GM23338 (cell line): ENCODE measurements around the gene TTC13. TPM values are rescaled to one million over a fixed set of nuclear protein-coding genes. Genes with fewer than 3 reads are reported as not detected.

Experiments used
- ATAC-seq: fragments of 200-7000 bp; cut with Tn5 transposase; 3 replicates; pipeline ENCODE4 v1.9.1; 2020
- DNase-seq: peaks from one replicate; pipeline ENCODE4 v3.0.0-alpha.2; 2015; ENCODE audit warnings: low spot score
- H2AFZ ChIP-seq: fragments of 200-600 bp; sonication (generic); 2 replicates; pipeline ENCODE4 v1.8.0; 2016; ENCODE audit warnings: antibody characterized with exemption, mild to moderate bottlenecking, moderate library complexity
- H3F3A ChIP-seq: fragments of 200-600 bp; sonication (generic); replicated peaks from 2 replicates; pipeline ENCODE4 v1.8.0; 2017; ENCODE audit warnings: antibody characterized with exemption, mixed run types, low read depth
- H3K27ac ChIP-seq: fragments of 200-600 bp; sonication (generic); 2 replicates; pipeline ENCODE4 v1.6.1; 2016; ENCODE audit warnings: low read depth
- H3K27me3 ChIP-seq: fragments of 200-600 bp; sonication (generic); 2 replicates; pipeline ENCODE4 v1.8.0; 2016; ENCODE audit warnings: mild to moderate bottlenecking, mixed run types, moderate library complexity; ENCODE audit not compliant: insufficient read depth
- H3K36me3 ChIP-seq: fragments of 200-600 bp; sonication (generic); 2 replicates; pipeline ENCODE4 v1.8.0; 2016; ENCODE audit warnings: mild to moderate bottlenecking; ENCODE audit not compliant: insufficient read depth
- H3K4me1 ChIP-seq: fragments of 200-600 bp; sonication (generic); 2 replicates; pipeline ENCODE4 v1.8.0; 2016; ENCODE audit warnings: mild to moderate bottlenecking, moderate library complexity; ENCODE audit not compliant: insufficient read depth
- H3K4me2 ChIP-seq: fragments of 200-600 bp; sonication (generic); 2 replicates; pipeline ENCODE4 v1.7.1; 2017; ENCODE audit warnings: mixed run types
- H3K4me3 ChIP-seq: fragments of 200-600 bp; sonication (generic); 2 replicates; pipeline ENCODE4 v1.6.1; 2016; ENCODE audit warnings: mixed run types
- H3K79me2 ChIP-seq: fragments of 200-600 bp; sonication (generic); replicated peaks from 2 replicates; pipeline ENCODE4 v1.8.0; 2017; ENCODE audit warnings: mild to moderate bottlenecking; ENCODE audit not compliant: insufficient read depth
- H3K9me2 ChIP-seq: fragments of 200-600 bp; sonication (generic); 2 replicates; pipeline ENCODE4 v1.8.0; 2017; ENCODE audit not compliant: insufficient read depth
- H4K20me1 ChIP-seq: fragments of 200-600 bp; sonication (generic); replicated peaks from 2 replicates; pipeline ENCODE4 v1.8.0; 2017; ENCODE audit warnings: mild to moderate bottlenecking; ENCODE audit not compliant: insufficient read depth
- H3K27ac Mint-ChIP-seq: 2 replicates; pipeline ENCODE4 v1.8.0; 2020; ENCODE audit warnings: inconsistent platforms, mild to moderate bottlenecking, moderate library complexity, mixed read lengths
- H3K27me3 Mint-ChIP-seq: 3 replicates; pipeline ENCODE4 v1.8.0; 2022; ENCODE audit warnings: low read depth, mild to moderate bottlenecking, moderate library complexity, mixed read lengths, inconsistent platforms; ENCODE audit not compliant: insufficient read depth, poor library complexity
- H3K36me3 Mint-ChIP-seq: 3 replicates; pipeline ENCODE4 v1.8.0; 2021; ENCODE audit warnings: low read depth, mild to moderate bottlenecking, inconsistent platforms, moderate library complexity, mixed read lengths
- H3K4me1 Mint-ChIP-seq: 3 replicates; pipeline ENCODE4 v1.8.0; 2020; ENCODE audit warnings: mild to moderate bottlenecking, inconsistent platforms, mixed read lengths
- H3K4me3 Mint-ChIP-seq: 3 replicates; pipeline ENCODE4 v1.8.0; 2021; ENCODE audit warnings: moderate library complexity, mild to moderate bottlenecking, inconsistent platforms, mixed read lengths
- H3K9me3 Mint-ChIP-seq: 3 replicates; pipeline ENCODE4 v1.8.0; 2020; ENCODE audit warnings: moderate library complexity, mild to moderate bottlenecking, inconsistent platforms, mixed read lengths
- CTCF ChIP-seq, 2 experiments: fragments of 200-600 bp in 1 of 2; sonication (generic) in 1 of 2; conservative IDR thresholded peaks; 2 replicates each; pipeline versions ENCODE4 v1.5.1 to v1.6.1; 2016 to 2017; ENCODE audit warnings: antibody characterized with exemption in 2 of 2, low read depth in 2 of 2, mild to moderate bottlenecking in 2 of 2, moderate library complexity in 1 of 2
- STAT1 ChIP-seq: IDR thresholded peaks from one replicate; pipeline ENCODE4 v1.6.1; 2016; ENCODE audit warnings: antibody characterized with exemption; ENCODE audit not compliant: unreplicated experiment
- ZNF331 ChIP-seq: fragments of 250-450 bp; sonication (Bioruptor Pico); IDR thresholded peaks from 2 replicates; pipeline ENCODE4 v1.5.0; 2020; ENCODE audit warnings: low read depth, mild to moderate bottlenecking, moderate library complexity
- polyA plus RNA-seq: library from polyadenylated mRNA; unstranded; fragments of >200 nt; fragmentation: Nextera tagmentation; extraction: Ambion mirVana; gene quantifications from 2 replicates; pipeline ENCODE4 v1.2.1, GENCODE V29; 2016
- total RNA-seq: library from RNA; depleted of rRNA; stranded (reverse); fragments of >200 nt; shearing (Covaris generic); gene quantifications from 2 replicates; pipeline ENCODE4 v1.2.3, GENCODE V29; 2014
- TF ChIP-seq, protein P1 (sequence below): IDR thresholded peaks from one replicate; pipeline ENCODE4 v1.6.1; 2018; ENCODE audit warnings: antibody characterized with exemption; ENCODE audit not compliant: unreplicated experiment

TTC13 gene
- total and polyA plus RNA-seq, 2 experiments from 2014 or later = 3.8 to 9.4 TPM

DNA sequence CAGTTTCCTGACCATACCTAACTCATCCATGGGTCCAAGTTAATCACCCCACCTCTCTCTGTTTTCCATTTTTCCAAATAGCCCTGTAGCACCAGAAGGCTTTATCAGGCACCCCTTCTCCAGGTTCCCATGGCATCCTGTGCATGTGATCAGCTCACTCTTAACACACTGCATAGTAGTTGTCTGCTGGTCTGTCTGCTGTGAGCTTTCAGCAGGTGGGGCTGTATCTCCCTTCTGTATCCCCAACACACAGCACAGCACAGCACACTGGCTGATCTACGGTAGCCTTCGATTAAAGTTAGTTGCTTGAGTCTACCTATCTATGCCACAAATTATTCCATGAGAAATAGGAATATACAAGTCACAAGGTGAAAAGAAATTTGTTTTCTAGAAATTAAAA lies 56.0 kb downstream of the TTC13 start:
- peak; percentile 48 for ATAC-seq
- H3K4me3 ChIP-seq = no peak overlapping the region
- H3K27ac Mint-ChIP-seq = no peak overlapping the region

GRCh38 chr1:230919207-230919606 lies 59.5 kb downstream of the TTC13 start:
- no peaks in the 10 kb centered on the region for H3K27me3 Mint-ChIP-seq
- H3K27ac Mint-ChIP-seq = no peak overlapping the region
- no peaks in the 10 kb centered on the region for H4K20me1 ChIP-seq
- H3K27me3 ChIP-seq = no peaks in the 10 kb centered on the region
- no peak overlapping the region for H3K4me2 ChIP-seq
- no peaks in the 10 kb centered on the region for H3K4me1 Mint-ChIP-seq
- H3K4me1 ChIP-seq = no peaks in the 10 kb centered on the region
- H3K4me3 Mint-ChIP-seq = no peak overlapping the region
- TF ChIP-seq STAT1 (no peak), CTCF (conservative IDR thresholded peaks at IDR 0.05; ENCODE audit: low read depth in 2 of 2) (no peak), ZNF331 (CRISPR knock-in tag) (no peak)
- no peak overlapping the region for H3K27ac ChIP-seq
- H2AFZ ChIP-seq = no peak overlapping the region
- H3K36me3 Mint-ChIP-seq = no peaks in the 10 kb centered on the region
- H3K9me3 Mint-ChIP-seq = no peaks in the 10 kb centered on the region
- no peak overlapping the region for H3K4me3 ChIP-seq
- DNase-seq (no peak), ATAC-seq (no peak)
- H3K36me3 ChIP-seq = no peaks in the 10 kb centered on the region
- no peaks in the 10 kb centered on the region for H3F3A ChIP-seq
- no peaks in the 10 kb centered on the region for H3K9me2 ChIP-seq
- H3K79me2 ChIP-seq = no peaks in the 10 kb centered on the region

More for the DNA sequence above, 56.0 kb downstream of the TTC13 start:
- H3K9me3 Mint-ChIP-seq = no peaks in the 10 kb centered on the region
- no peak for DNase-seq
- H3K4me1 Mint-ChIP-seq = no peaks in the 10 kb centered on the region
- no peak overlapping the region for H3K4me3 Mint-ChIP-seq
- Histone ChIP-seq H4K20me1 (no peaks in the 10 kb centered on the region), H3K4me2 (no peak overlapping the region), H3K4me1 (no peaks in the 10 kb centered on the region), H3K79me2 (no peaks in the 10 kb centered on the region), H3K27ac (no peak overlapping the region), H3K9me2 (no peaks in the 10 kb centered on the region), H3F3A (no peaks in the 10 kb centered on the region), H3K36me3 (no peaks in the 10 kb centered on the region), H2AFZ (no peak overlapping the region), H3K27me3 (no peaks in the 10 kb centered on the region)
- peaks cover 3% of the 10 kb centered on the region; the same call in 1 of the 3 replicates for H3K36me3 Mint-ChIP-seq
- H3K27me3 Mint-ChIP-seq = no peaks in the 10 kb centered on the region
- TF ChIP-seq, protein P1, sequence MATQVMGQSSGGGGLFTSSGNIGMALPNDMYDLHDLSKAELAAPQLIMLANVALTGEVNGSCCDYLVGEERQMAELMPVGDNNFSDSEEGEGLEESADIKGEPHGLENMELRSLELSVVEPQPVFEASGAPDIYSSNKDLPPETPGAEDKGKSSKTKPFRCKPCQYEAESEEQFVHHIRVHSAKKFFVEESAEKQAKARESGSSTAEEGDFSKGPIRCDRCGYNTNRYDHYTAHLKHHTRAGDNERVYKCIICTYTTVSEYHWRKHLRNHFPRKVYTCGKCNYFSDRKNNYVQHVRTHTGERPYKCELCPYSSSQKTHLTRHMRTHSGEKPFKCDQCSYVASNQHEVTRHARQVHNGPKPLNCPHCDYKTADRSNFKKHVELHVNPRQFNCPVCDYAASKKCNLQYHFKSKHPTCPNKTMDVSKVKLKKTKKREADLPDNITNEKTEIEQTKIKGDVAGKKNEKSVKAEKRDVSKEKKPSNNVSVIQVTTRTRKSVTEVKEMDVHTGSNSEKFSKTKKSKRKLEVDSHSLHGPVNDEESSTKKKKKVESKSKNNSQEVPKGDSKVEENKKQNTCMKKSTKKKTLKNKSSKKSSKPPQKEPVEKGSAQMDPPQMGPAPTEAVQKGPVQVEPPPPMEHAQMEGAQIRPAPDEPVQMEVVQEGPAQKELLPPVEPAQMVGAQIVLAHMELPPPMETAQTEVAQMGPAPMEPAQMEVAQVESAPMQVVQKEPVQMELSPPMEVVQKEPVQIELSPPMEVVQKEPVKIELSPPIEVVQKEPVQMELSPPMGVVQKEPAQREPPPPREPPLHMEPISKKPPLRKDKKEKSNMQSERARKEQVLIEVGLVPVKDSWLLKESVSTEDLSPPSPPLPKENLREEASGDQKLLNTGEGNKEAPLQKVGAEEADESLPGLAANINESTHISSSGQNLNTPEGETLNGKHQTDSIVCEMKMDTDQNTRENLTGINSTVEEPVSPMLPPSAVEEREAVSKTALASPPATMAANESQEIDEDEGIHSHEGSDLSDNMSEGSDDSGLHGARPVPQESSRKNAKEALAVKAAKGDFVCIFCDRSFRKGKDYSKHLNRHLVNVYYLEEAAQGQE = no peak
- TF ChIP-seq CTCF (conservative IDR thresholded peaks at IDR 0.05; ENCODE audit: low read depth in 2 of 2) = peak in 1 of 2 experiments; percentile 31; a peak in 2 of 4 replicates
